Fibroblast of mammary gland (primary cell): ENCODE measurements around the gene USP53.

Experiments used
- DNase-seq: peaks from one replicate; pipeline ENCODE4 v3.0.0-alpha.2; 2010; ENCODE audit warnings: low read depth
- H3K4me3 ChIP-seq: 2 replicates; pipeline ENCODE4 v1.5.1; 2011; ENCODE audit warnings: low read depth, mild to moderate bottlenecking, low read length, moderate library complexity; ENCODE audit not compliant: control insufficient read depth
- CTCF ChIP-seq: conservative IDR thresholded peaks from 2 replicates; pipeline ENCODE4 v1.5.1; 2011; ENCODE audit warnings: low read depth, low read length, inconsistent platforms; ENCODE audit not compliant: control insufficient read depth, insufficient read depth

The USP53 gene

GRCh38 chr4:119221412-119221811, 8.9 kb downstream of the USP53 start:
- no peak overlapping the region for H3K4me3 ChIP-seq
- DNase-seq = no peak
- TF ChIP-seq CTCF = no peak

- no peak for DNase-seq
- H3K4me3 ChIP-seq = no peak overlapping the region
- no peak for TF ChIP-seq CTCF
These were observed 15.2 kb downstream of the USP53 start for GRCh38 chr4:119227690-119228089.

GRCh38 chr4:119228406-119228805, 15.9 kb downstream of the USP53 start:
- DNase-seq = no peak
- no peak for TF ChIP-seq CTCF
- H3K4me3 ChIP-seq = no peak overlapping the region

DNA sequence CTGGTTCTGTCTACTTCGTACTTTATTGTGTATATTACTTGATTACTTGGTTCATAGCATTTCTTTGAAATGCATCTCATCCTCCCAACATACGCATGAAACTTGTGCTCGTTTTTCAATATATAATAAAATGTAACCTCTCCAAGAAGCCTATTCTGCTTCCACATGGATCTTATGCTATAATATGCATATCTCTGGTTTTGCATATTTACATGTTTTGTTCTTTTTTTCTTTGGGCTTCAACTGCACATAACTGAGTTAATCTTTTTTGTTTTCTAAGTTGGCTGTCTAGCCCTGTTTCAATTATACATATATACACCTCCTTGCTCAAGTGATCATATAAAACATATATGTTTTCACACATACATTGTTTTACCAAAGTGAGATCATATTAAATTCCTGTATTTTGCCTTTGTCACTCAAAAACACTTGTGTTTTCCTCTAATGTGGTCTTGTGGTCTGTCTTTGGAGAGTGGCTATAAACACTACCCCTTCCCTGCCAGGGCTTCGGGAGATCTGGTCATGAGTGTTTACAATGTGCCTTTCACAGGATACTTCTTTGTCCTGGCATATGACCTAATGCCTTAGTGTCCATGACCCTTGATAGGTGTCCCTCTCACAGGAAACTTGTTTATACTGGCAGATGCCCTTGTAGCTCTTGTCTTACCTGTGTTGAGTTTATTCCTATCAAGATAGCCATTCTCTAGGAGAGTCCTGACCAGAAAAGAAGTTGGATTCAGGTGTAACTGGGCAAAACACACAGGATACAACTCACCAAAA, 17.6 kb downstream of the USP53 start:
- no peak for TF ChIP-seq CTCF
- H3K4me3 ChIP-seq = no peak overlapping the region
- no peak for DNase-seq

- no peak for DNase-seq
- TF ChIP-seq CTCF = no peak
- no peak overlapping the region for H3K4me3 ChIP-seq
These were observed 19.0 kb downstream of the USP53 start for GRCh38 chr4:119231491-119231890.

GRCh38 chr4:119232286-119232685, 19.8 kb downstream of the USP53 start:
- no peak for DNase-seq
- no peak for TF ChIP-seq CTCF
- H3K4me3 ChIP-seq = no peak overlapping the region
